HCT116 (cell line): ENCODE data around the gene RPL19.

Source experiments
- CEBPB ChIP-seq: IDR thresholded peaks from 2 replicates; pipeline ENCODE4 v1.6.1; 2012; ENCODE audit warnings: low read depth
- TCF7L2 ChIP-seq: IDR thresholded peaks from 2 replicates; pipeline ENCODE4 v1.7.0; 2011; ENCODE audit warnings: borderline replicate concordance, inconsistent platforms; ENCODE audit not compliant: insufficient read depth, insufficient read length; ENCODE audit errors: extremely low read depth
- TF ChIP-seq, protein P1 (sequence below), 3 experiments: fragments of 200-600 bp in 1 of 3; sonication (generic) in 1 of 3; IDR thresholded peaks in 2 of 3; conservative IDR thresholded peaks in 1 of 3; 2 replicates each; pipeline ENCODE4 v1.5.1; 2012 to 2017; ENCODE audit warnings: low read depth in 2 of 3, low read length in 2 of 3, antibody characterized with exemption in 1 of 3, borderline replicate concordance in 1 of 3, control low read depth in 1 of 3, mild to moderate bottlenecking in 1 of 3, mixed read lengths in 1 of 3, mixed run types in 1 of 3, moderate library complexity in 1 of 3; ENCODE audit not compliant: insufficient read depth in 1 of 3

DNA sequence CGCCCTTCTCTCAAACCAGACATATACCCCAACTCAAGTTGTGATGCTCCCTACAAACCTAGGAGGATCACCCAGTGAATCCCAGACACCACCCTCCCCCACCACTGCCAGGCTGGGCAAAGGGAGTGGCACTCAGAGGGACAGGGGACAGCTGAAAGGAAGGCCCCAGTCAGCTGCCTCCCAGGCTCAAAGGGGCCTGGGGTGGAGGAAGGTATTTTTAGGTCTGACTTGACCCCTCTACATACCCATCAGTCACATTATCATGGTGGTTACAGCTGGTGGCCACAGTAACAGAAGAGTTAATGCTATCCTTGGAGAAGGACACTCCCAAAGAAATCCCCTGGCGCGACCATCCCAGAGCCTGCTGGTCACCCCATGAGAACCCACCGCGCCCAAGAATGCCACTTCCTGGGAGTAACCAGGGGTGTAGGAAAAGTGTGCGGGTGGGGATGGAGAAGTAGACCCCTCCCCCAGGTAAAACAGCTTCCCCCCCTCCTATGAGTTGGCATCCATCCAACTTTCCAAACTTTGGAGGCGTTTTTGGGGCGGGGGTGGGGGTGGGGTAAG, 3.8 kb upstream of the RPL19 start:
- TF ChIP-seq, protein P1, sequence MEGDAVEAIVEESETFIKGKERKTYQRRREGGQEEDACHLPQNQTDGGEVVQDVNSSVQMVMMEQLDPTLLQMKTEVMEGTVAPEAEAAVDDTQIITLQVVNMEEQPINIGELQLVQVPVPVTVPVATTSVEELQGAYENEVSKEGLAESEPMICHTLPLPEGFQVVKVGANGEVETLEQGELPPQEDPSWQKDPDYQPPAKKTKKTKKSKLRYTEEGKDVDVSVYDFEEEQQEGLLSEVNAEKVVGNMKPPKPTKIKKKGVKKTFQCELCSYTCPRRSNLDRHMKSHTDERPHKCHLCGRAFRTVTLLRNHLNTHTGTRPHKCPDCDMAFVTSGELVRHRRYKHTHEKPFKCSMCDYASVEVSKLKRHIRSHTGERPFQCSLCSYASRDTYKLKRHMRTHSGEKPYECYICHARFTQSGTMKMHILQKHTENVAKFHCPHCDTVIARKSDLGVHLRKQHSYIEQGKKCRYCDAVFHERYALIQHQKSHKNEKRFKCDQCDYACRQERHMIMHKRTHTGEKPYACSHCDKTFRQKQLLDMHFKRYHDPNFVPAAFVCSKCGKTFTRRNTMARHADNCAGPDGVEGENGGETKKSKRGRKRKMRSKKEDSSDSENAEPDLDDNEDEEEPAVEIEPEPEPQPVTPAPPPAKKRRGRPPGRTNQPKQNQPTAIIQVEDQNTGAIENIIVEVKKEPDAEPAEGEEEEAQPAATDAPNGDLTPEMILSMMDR (IDR thresholded peaks at IDR 0.05 in 2 of 3, conservative IDR thresholded peaks at IDR 0.05 in 1 of 3; ENCODE audit: borderline replicate concordance in 1 of 3, insufficient read depth in 1 of 3, low read depth in 2 of 3, low read length in 2 of 3) = no peak
- no peak for TF ChIP-seq TCF7L2
- TF ChIP-seq CEBPB = no peak
